ENCODE measurements around the gene FBXO48.
"Not testable (repeated sequence)": the region's sequence is repeated elsewhere in the genome, so short reads cannot be mapped to it uniquely, and the experiment has no call there.

The FBXO48 gene, protein sequence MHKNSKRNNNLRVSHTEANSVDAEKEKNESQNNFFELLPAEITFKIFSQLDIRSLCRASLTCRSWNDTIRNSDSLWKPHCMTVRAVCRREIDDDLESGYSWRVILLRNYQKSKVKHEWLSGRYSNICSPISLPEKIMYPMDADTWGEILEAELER
- total RNA-seq = 7.7 to 8.7 reads per million in 2 donors

DNA sequence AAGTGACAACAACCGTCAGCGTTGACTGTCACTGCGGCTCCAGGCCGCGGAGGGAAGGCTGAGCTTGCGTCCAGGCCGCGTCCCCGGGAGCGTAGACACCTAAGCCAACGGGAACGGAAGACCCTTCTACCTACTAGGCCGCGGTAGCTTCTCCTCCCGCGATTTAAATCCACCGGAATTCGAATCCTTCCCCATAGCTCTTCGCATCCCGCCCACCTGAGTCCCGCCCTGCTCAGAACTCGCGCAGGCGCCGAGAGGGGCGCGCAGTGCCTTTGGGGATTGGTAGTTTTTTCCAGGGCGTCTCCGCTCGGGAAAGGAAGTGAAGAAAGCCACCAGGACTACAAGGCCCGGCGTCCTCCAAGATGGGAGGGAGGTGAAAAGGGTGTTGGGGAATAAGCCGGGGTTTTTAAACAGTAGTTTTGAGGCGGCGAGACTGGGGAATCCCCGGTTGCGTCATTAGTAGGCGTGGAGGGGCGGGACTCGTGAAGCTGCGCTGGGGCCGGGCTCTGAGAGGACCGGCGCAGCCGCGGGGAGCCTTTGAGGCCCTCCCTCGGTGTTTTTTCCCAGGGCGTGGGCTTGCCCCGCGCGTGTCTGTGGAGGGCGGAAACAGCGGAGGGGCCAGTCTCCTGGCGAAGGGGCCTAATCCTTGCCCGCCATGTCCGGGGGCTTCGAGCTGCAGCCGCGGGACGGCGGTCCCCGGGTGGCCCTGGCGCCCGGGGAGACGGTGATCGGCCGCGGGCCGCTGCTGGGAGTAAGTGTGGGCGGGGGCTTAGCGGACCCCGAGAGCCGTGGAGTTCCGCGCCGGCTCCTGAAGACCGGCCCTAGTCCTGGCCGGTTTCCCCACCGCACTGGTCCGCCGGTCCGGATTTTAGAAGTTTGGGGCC, at the start of gene FBXO48, which contains the start of gene APLF:
FBXO48 (minus strand) TSS at position 218 of the 884 bp plus-strand sequence. CDS start 2,149 bp downstream, outside the sequence.
APLF (plus strand) TSS at position 509 of the 884 bp plus-strand sequence; CDS start at position 656, 147 bp downstream.
- peak; percentile 89 for DNase-seq

DNA sequence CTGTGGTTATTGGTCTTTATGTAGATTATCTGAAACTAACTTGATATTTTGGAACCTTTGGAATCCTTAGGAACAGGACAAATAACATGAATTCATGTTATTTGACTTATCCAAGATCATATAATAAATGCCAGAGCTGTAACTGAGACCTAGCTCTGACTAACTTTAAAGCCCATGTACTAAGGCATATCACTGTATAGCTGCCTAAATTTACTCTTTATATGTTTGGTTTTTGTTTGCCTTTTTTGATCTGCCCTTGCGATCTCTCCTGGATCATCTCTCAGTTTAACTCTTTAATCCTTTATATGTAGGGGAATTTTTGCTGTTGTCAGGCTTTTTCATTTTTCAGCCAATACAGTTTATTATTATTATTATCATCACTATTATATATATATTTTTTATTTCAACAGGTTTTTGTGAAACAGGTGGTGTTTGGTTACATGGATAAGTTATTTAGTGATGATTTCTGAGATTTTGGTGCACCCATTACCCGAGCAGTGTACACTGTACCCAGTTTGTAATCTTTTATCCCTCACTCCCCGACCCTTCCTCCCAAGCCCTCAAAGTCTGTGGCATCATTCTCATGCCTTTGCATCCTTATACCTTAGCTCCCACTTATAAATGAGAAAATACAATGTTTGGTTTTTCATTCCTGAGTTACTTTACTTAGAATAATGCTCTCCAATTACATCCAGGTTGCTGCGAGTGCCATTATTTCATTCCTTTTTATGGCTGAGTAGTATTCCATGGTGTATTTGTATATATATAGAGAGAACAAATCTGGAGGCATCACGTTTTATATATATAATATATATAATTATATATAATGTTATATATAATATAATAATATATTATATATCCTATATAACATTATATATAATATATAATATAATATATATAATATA, 49.2 kb upstream of the FBXO48 start:
- DNase-seq = no peak

DNA sequence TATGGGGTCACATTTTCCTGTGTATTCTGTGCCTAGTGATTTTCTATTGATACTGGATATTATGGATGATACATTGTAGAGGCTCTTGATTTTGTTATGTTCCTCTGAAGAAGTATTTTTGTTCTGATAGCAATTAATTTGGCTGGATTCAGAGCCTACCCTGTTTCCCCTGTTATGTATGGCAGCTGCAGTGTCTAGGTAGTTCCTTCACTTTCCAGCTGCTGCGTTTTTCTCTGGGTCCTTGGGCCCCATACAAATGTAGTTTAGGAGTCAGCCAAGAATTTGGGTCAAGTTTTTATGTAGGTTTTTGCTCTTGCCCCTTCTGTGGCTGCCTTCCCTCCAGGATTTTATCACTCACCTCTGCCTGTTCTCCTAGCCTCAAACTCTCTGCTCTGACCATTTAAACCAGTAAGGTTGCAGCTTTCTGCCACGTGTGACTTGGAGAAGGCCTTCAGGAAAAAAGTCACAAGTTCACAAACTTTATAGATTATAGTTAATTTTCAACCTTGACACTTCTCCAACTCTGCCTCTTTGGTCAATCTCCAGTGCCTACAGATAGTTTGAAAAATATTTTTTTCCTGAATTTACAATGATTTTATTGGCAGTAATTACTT, 47.3 kb upstream of the FBXO48 start:
- DNase-seq = no peak

DNA sequence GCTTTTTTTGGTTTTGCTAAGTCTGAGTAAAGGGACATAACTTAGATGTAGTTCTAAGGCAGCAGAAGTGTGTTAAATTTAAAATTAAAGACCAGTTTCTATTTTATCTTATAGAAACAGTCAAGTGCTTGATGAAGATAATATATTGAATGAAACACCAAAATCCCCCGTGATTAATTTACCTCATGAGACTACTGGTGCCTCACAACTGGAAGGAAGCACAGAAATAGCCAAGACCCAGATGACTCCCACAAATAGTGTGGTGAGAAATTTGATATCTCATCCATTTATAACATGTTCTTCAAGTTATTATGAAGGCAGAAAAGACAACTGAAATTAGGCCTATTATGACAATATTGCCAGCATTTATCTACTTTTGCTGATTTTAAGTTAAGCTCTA, 45.9 kb upstream of the FBXO48 start:
- DNase-seq = no peak

DNA sequence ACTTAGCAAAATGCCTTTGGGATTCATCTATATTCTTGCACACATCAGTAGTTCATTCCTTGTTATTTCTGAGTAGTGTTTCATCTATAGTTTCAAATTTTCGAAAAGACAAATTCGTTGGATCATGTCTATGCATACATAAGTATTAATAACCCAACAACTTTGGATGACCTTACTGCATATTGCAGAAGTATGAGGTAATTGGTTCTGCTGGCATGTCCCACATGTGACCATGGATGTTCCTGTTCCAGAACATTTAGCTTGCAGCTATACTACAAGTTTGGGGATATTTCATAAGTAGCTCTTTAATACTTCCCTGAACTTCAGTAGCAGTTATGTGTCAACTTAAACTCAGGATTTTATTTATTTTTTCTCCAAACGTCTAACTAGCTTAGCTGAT, 45.2 kb upstream of the FBXO48 start:
- DNase-seq = no peak

DNA sequence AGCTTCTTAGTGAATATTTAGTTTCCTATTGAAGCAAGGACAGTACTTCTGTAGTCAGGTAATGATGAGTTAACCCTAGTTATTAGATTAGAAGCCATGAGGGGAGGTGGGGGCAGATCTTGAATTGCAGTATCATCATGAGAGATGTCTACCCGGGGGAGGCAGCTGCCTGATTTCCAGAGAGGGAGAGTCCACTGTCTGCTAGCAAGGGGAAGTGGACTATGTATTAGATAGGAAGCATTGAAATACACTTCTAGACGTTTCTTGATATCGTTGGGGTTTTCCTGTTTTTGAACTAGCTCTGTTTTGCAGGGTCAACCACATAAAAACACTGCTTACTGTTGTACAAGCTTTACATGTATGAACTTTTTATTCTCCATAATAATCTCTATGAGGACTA, 39.1 kb upstream of the FBXO48 start:
- DNase-seq = no peak

DNA sequence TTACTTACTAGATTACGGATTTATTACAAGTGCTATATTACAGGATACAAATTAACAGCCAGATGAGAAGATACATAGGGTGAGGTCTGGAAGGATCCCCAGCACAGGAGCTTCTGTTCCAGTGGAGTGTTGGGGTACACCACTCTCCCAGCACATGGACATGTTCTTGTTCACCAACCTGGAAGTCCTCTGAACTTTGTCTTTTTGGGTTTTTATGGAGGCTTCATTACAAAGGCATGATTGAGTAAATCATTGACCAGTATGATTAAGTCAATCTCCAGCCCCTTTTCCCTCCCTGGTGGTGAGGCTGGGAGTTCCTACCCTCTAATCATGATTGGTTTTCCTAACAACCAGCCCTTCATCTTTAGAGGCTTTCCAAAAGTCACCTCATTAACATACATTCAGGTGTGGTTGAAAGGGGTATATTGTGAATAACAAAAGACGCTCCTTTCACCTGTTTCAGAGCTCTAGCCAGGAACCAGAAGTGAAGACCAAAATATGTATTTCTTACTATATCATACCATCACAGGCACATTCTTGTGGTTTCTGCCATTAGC, 38.6 kb upstream of the FBXO48 start:
- DNase-seq = no peak

DNA sequence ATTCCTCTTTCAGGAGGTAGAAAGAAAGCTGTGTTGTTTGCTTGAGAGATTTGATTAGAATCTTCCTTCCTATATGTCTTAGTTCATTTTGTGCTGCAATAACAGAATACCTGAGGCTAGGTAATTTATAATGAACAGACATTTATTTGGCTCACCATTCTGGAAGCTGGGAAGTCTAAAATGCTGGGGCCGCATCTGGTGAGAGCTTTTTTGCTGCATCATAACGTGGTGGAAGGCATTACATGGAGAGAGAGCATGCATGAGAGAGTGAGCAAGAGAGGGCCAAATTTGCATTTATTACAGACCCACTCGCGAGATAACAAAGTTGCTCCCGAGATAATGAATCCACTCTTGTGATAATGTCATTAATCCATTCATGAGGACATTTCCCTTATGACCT, 34.7 kb upstream of the FBXO48 start:
- no peak for DNase-seq

DNA sequence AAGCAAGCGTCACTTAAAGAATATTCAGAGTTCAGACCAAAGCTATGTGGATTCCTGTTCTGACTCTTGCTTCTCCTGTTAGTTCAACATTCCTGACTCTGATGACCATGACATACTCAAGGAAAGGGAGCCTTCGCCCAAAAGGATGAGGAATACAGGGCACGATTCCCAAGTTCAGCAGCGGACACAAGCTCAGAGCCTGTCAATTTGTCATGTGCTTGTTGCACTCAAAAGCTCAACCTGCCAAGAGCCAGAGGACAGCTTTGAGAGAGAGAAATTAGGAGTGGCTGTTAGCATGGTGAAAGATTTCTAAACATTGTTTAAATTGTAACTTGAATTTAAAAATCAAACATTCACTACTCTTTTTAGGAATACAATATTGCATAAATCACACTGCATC, 33.6 kb upstream of the FBXO48 start:
- DNase-seq = no peak

DNA sequence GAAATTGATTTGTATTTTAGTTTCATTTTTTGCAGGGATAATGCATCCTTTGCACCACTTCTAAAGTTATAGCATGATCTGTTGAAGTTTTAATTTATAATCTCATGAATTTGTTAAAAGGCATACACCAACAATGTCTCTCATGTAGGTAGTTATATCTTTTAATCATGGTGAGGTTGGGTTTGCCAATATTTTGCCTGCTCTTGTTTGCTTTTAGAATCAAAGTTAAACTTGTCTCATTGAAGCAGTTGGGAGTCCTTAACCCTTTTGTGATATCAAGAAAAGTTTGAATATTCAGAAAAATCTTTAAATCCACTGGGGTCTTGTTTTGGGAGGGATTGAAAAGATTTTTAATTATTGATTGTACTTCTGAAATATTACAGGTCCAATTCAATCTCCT, 32.0 kb upstream of the FBXO48 start:
- no peak for DNase-seq

DNA sequence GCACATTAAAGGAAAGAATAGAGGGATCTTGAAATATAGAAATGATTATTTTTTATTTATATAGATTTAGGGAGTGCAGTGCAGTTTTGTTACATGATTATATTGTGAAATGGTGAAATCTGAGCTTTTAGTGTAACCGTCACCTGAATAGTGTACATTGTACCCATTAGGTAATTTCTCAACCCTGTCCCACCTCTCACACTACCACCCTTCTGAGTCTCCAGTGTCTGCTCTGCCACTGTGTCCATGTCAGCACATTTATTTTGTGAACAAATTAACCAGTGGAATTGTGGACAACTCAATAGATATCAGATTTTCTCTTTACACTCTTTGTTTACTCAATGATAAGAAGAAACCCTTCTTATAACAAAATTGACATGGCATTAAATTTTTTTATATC, 24.5 kb upstream of the FBXO48 start:
- no peak for DNase-seq

DNA sequence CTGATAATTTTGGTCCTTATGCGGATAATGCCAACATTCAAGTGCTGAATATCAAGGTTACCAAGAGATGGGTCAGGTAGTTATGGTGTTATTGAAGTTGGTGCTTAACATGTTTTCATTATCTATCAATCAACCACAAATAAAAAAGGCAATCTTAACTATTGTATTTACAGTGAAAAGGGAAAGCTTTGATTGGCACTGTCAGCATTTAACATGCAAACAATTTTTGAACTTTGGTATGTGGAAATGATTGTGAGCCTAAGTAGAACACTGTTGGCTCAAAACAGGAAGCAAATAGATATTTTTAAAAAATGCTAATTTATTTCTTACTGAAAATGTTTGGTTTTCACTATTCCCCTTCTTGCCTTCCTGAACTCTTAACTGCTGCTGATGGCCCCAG, 22.2 kb upstream of the FBXO48 start:
- no peak for DNase-seq

DNA sequence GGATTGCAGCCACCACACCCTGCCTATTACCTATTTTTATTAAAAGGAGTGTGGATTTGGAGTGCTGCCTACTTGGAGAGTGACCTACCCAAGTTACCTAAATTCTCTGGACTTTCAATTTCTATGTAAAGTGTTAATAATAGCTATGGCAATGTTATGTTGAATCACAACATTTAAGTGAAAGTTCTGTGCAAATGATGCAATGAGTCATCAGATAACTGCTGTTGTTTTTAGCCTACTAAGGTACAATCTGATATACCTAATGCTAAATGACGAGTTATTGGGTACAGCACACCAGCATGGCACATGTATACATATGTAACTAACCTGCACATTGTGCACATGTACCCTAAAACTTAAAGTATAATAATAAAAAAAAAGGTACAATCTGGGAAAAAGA, 21.5 kb upstream of the FBXO48 start:
- DNase-seq = not testable (repeated sequence)

DNA sequence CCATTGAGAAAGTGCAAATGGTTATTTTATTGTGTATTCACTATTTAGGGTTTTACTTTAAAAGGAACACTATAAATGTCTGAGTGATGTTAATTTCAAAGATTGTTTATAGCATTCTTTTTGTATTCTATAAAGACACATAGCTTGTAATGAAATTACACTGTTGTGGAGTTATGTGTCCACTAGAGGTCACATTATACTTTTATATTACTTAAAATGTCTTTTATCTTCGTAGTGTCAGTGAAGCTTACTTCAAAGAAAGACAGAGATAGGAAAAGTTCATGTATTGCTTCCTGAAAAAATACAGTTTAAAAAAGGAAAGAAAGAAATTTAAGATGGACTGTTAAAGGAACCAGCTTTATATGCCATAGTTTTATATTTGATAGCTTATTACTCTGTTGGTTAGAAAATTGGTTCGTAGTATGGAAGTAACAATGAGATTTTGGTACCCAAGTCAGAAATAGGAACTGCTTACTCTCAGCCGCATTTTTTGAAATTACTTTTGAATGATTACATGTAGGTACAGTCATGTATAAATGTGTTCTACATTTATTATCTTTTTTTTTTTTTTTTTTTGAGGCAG, 20.8 kb upstream of the FBXO48 start:
- no peak for DNase-seq

DNA sequence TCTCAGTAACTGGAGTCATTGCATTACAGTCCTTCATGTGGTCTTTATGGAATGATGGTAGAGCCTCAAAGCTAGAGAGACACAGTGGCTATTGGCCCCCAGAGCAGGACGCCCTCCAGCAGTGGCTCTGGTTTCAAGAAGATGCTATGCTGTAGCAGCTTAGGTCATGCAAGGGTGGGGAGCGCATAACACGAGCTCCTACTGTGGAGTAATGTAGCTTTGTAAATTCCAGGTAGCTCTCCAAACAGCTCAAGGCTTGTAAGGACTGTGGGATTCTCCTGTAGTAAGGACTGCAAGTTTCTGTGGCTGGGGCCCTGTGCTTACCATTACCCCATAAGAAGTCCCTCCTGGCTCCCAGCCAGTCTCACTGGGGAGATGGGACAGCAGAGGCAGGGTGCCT, 15.9 kb upstream of the FBXO48 start:
- no peak for DNase-seq

DNA sequence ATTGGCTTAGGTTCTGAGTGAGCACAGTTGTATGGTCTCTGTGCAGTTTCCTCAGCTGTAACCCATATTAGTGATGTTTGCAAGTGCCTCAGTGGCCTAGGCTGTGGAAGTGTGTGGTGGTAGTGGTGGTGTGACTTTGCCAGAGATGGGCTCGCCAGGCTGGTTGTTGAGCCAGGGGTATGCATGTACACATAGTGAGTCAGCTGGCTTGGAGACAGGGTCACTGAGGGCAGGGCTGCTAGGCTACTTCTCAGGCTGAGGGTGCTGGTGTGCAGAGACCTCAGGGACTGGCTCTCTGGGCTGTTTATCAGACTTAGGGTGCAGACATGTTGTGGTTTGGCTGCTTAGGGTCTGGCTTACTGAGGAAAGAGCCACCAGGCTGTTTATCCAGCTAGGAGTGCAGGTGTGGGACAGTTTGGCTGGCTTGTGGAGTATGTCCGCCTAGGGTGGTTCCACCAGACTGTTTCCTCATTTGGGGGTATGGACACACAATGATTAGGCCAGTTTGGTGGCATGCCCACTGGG, 15.3 kb upstream of the FBXO48 start:
- no peak for DNase-seq

DNA sequence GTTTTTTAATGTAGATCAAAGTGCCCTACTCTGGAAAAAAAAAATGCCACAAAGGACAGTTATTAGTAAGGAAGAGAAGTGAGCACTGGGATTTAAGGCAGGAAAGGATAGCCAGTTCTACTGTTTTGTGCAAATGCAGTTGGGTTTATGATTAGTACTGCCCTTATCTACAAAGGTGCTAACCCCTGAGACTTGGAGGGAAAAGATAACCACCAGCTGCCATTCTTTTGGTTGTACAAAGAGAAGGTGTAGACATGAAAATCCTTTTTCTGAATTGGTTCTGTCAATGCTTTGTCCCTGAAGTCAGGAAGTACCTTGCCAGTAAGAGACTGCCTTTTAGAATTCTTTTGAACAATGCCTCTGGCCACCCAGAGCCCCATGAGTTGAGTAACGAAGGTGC, 11.6 kb upstream of the FBXO48 start:
- no peak for DNase-seq

DNA sequence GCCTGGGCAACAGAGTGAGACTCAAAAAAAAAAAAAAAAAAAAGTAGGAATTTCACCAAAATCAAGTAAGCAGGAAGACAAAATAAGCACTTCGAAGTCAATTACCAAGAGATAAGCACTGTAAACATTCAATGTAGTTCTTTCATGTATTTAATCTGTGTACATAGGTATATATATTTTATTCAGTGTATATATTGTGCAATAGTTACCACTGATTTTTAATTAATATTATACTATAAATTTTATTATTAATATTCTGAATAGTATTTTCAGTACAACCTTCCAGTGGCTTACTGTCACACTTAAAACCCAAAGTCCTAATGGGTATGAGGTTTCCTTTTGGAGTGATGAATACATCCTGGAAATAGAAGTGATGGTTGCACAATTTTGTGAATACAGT, 9.4 kb upstream of the FBXO48 start:
- DNase-seq = no peak

DNA sequence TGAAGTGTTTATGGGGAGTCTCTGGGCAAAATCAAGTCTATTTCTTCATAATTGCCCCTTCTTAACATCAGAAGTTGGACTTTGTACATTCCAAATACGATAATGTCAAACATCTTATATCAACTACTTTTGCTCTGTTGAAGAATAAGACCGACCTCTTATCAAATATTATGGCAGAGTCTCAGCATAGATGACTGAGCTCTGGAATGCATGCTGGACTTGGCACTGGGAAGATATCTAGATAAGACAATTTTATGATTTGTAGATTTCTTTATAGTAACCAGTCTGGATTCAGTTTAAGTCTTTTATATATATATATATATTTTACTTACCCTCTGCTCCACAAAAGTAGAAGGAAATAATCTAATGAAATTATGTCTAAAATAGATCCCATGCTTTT, 8.5 kb upstream of the FBXO48 start:
- no peak for DNase-seq

DNA sequence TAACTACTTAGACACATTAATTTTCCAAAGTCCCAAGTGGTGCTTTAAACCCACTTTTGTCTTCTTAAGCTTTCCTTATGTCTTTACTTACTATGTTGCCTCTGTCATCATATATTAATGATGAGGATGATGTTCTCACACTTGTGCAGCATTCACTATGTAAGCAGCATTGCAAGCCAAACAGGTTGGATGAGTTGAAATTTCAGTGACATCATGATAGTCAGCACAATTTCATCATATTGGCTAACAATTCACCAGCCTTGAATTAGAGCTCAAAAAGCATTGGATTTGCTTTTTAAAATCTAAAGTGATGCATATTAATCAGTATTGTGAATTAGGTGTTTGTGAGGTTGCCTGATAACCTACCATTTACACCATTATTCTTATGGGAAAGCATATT, 8.0 kb upstream of the FBXO48 start:
- DNase-seq = no peak

DNA sequence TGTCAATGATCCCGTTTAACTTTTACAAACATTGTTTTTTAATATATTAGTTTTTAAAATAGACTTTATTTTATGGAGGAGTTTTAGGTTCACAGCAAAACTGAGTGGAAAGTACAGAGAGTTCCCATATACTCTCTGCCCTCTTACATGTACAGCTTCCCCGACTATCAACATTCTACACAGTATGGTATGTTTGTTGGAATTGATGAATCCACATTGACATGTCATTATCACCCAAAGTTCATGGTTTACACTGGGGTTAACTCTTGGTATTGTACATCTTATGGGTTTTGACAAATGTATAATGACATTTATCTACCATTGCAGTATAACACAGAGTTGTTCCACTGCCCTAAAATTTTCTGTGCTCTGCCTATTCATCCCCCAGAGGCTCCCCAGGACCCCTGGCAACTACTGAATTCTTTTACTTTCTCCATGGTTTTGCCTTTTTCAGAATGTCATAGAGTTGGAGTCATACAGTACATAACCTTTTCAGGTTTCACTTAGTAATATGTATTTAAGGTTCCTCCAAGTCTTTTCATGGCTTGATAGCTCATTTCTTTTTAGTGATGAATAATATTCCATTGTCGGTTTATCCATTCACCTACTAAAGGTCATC, 5.8 kb upstream of the FBXO48 start:
- DNase-seq = no peak

All from activated gamma-delta T cell (primary cell).